ENCODE results near the gene RAPGEF3. TPM values are rescaled to one million over a fixed set of nuclear protein-coding genes. Genes with fewer than 3 reads are reported as not detected.

RAPGEF3 gene
- total and polyA plus RNA-seq, 9 of the 15 experiments (the other 6 are each of a cell fraction or from before 2014, with no cell fraction given): 0.03 to 0.78 (median 0.37) TPM; not detected in 1

DNA sequence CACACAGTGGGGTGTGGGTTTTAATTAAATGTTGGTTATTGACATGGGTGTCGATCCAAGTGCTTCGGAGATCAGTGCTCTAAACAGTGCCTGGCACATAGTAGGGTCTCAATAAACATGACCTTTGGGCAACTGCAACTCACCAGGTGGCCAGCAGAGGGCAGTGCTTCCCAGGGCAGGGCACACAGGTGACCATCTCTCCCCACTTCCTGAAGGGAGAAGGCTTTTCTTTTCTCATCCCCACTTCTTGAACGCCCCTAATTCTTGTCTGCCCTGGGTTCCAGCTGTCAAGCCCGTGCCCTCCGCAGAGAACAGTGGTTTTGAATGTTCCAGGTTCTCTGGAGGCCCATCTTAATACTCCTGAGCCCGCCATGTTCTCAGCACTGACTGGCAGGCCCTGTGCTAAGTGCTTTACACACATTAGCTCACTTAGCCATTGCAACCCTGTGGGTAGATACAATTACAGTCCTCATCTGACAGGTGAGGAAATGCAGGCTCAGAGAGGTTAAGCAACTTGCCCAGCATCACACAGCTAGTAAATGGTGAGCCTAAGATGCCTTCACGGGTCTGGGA is 16.3 kb downstream of the RAPGEF3 start (continued):
- TF ChIP-seq ZBTB1 (CRISPR knock-in tag; IDR thresholded peaks at IDR 0.05; ENCODE audit: borderline replicate concordance, low read depth): no peak
- TF ChIP-seq ZC3H11A (IDR thresholded peaks at IDR 0.05; ENCODE audit: low read depth, low read length): no peak
- no peak for TF ChIP-seq ZNF764 (CRISPR knock-in tag; IDR thresholded peaks at IDR 0.05; ENCODE audit: low read depth)
- TF ChIP-seq ELF1 (tag; IDR thresholded peaks at IDR 0.05): peak; percentile 62; the same call in 1 of the 2 replicates
- no peak for TF ChIP-seq CREM (IDR thresholded peaks at IDR 0.05; ENCODE audit: low read depth)
- TF ChIP-seq RBM39 (optimal IDR thresholded peaks at IDR 0.05; ENCODE audit: low read depth, low read length): no peak
- TF ChIP-seq CUX1 (CRISPR knock-in tag; IDR thresholded peaks at IDR 0.05): no peak
- no peak for TF ChIP-seq SMAD1 (IDR thresholded peaks at IDR 0.05; ENCODE audit: low read depth, low read length, partially characterized antibody)
- TF ChIP-seq ZNF282 (CRISPR knock-in tag; IDR thresholded peaks at IDR 0.05): 0 out of 2 replicates have a peak, but pooled peaks have one; percentile 36
- peak; percentile 93 to 98 (median 97) for TF ChIP-seq CTCF (IDR thresholded peaks at IDR 0.05 in 2 of 3, conservative IDR thresholded peaks at IDR 0.05 in 1 of 3; ENCODE audit: insufficient read depth in 2 of 3, low read depth in 1 of 3, low read length in 3 of 3)
- peak in 1 of 2 experiments; percentile 26; a peak in 1 of 4 replicates for TF ChIP-seq ARNT (IDR thresholded peaks at IDR 0.05)
- TF ChIP-seq, protein P1, sequence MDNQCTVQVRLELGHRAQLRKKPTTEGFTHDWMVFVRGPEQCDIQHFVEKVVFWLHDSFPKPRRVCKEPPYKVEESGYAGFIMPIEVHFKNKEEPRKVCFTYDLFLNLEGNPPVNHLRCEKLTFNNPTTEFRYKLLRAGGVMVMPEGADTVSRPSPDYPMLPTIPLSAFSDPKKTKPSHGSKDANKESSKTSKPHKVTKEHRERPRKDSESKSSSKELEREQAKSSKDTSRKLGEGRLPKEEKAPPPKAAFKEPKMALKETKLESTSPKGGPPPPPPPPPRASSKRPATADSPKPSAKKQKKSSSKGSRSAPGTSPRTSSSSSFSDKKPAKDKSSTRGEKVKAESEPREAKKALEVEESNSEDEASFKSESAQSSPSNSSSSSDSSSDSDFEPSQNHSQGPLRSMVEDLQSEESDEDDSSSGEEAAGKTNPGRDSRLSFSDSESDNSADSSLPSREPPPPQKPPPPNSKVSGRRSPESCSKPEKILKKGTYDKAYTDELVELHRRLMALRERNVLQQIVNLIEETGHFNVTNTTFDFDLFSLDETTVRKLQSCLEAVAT (IDR thresholded peaks at IDR 0.05): 0 out of 4 replicates have a peak, but pooled peaks of 1 of the 2 experiments have one; percentile 11
